Stimulated activated CD4-positive, alpha-beta T cell treated with anti-CD3 and anti-CD28 coated beads, Interleukin-4, amount 100 ng/mL, for 24 hours (primary cell): ENCODE data around the gene SELENOS.
A peak's percentile ranks its signal among the peaks of the same experiment; 100 is the strongest.
"Not testable (repeated sequence)": the region's sequence is repeated elsewhere in the genome, so short reads cannot be mapped to it uniquely, and the experiment has no call there.

Experiments
- DNase-seq: peaks from one replicate; pipeline ENCODE4 v3.0.0-alpha.2; 2020

Gene SELENOS

GRCh38 chr15:101309436-101310160, 32.3 kb upstream of the SELENOS start:
- DNase-seq, result no peak

- no peak for DNase-seq
Observed at GRCh38 chr15:101308604-101309435, 31.5 kb upstream of the SELENOS start.

- no peak for DNase-seq
Observed at GRCh38 chr15:101307897-101308603, 30.8 kb upstream of the SELENOS start.

- no peak for DNase-seq
Observed at GRCh38 chr15:101307048-101307896, 30.0 kb upstream of the SELENOS start.

- no peak for DNase-seq
Observed at GRCh38 chr15:101306341-101307047, 29.2 kb upstream of the SELENOS start.

GRCh38 chr15:101305820-101306255, 28.6 kb upstream of the SELENOS start:
- no peak for DNase-seq

GRCh38 chr15:101303408-101303807, 26.1 kb upstream of the SELENOS start:
- DNase-seq, result no peak

GRCh38 chr15:101296418-101297405, 19.4 kb upstream of the SELENOS start:
- no peak for DNase-seq

- no peak for DNase-seq
Observed at GRCh38 chr15:101295607-101296161, 18.4 kb upstream of the SELENOS start.

GRCh38 chr15:101294731-101295606, 17.7 kb upstream of the SELENOS start, which contains the start of gene SNRPA1:
TSS of gene SNRPA1 (minus strand) at chr15:101295248. CDS start at chr15:101295178, 70 bp downstream.
- DNase-seq, result peak; percentile 98

GRCh38 chr15:101293122-101293521, 15.8 kb upstream of the SELENOS start:
- no peak for DNase-seq

- peak; percentile 32 for DNase-seq
Observed at GRCh38 chr15:101288905-101289513, 11.7 kb upstream of the SELENOS start.

- not testable (repeated sequence) for DNase-seq
Observed at GRCh38 chr15:101287342-101287741, 10.1 kb upstream of the SELENOS start.

GRCh38 chr15:101286471-101287114, 9.3 kb upstream of the SELENOS start:
- DNase-seq, result no peak

GRCh38 chr15:101283931-101284330, 6.6 kb upstream of the SELENOS start:
- no peak for DNase-seq

- no peak for DNase-seq
Observed at GRCh38 chr15:101280007-101280406, 2.7 kb upstream of the SELENOS start.

GRCh38 chr15:101277943-101278564, 769 bp upstream of the SELENOS start:
- no peak for DNase-seq
